A673 (cell line): Measurements from ENCODE around the gene ERH. TPM values are rescaled to one million over a fixed set of nuclear protein-coding genes. Genes with fewer than 3 reads are reported as not detected.

ENCODE experiments used
- BruUV-seq: library from RNA; stranded (reverse); fragments of 400-500 nt; replicated peaks from 2 replicates; lab custom pipeline; 2021; lab: Mats Ljungman, UMichigan
- CTCF ChIA-PET: fragments of 300-600 bp; sonication (Branson Sonifier 250); formaldehyde crosslinking; loops from one replicate; lab custom pipeline; 2022; ENCODE audit warnings: antibody characterized with exemption; lab: Charles Lee
- POLR2A ChIA-PET: fragments of 300-600 bp; sonication (Branson Sonifier 250); formaldehyde crosslinking; loops from one replicate; lab custom pipeline; 2022; ENCODE audit warnings: antibody characterized with exemption; ENCODE audit not compliant: low non-redundant PET; lab: Charles Lee
- DNase-seq: peaks from one replicate; pipeline ENCODE4 v3.0.0-alpha.2; 2015; ENCODE audit warnings: low spot score
- H3K27ac ChIP-seq: fragments of 200-600 bp; sonication (generic); 2 replicates; pipeline ENCODE4 v1.5.1; 2016; ENCODE audit warnings: mixed run types, low read depth, mild to moderate bottlenecking, mixed read lengths, antibody characterized with exemption, low read length; ENCODE audit not compliant: poor library complexity, severe bottlenecking
- H3K27me3 ChIP-seq: fragments of 200-600 bp; sonication (generic); replicated peaks from 2 replicates; pipeline ENCODE4 v1.6.1; 2017; ENCODE audit warnings: mixed run types, low read depth, mild to moderate bottlenecking, mixed read lengths, antibody characterized with exemption, low read length; ENCODE audit not compliant: insufficient read depth, poor library complexity
- H3K36me3 ChIP-seq: fragments of 200-600 bp; sonication (generic); 2 replicates; pipeline ENCODE4 v1.6.1; 2016; ENCODE audit warnings: mixed run types, mild to moderate bottlenecking, mixed read lengths, antibody characterized with exemption, low read length; ENCODE audit not compliant: insufficient read depth, poor library complexity, severe bottlenecking
- H3K4me1 ChIP-seq: fragments of 200-600 bp; sonication (generic); 2 replicates; pipeline ENCODE4 v1.6.1; 2017; ENCODE audit warnings: mixed run types, mild to moderate bottlenecking, mixed read lengths, antibody characterized with exemption, low read length; ENCODE audit not compliant: insufficient read depth, poor library complexity, severe bottlenecking
- H3K4me3 ChIP-seq: fragments of 200-600 bp; sonication (generic); 2 replicates; pipeline ENCODE4 v1.5.1; 2016; ENCODE audit warnings: low read depth, mixed run types, mild to moderate bottlenecking, mixed read lengths, low read length; ENCODE audit not compliant: poor library complexity, severe bottlenecking
- H3K9me3 ChIP-seq: fragments of 200-600 bp; sonication (generic); 2 replicates; pipeline ENCODE4 v1.6.1; 2016; ENCODE audit warnings: mixed run types, low read depth, mild to moderate bottlenecking, mixed read lengths, antibody characterized with exemption, low read length; ENCODE audit not compliant: poor library complexity, severe bottlenecking
- EZH2 ChIP-seq: fragments of 200-600 bp; sonication (generic); IDR thresholded peaks from 2 replicates; pipeline ENCODE4 v1.6.1; 2017; ENCODE audit warnings: borderline replicate concordance, low read depth, mild to moderate bottlenecking, mixed read lengths, antibody characterized with exemption, low read length; ENCODE audit not compliant: poor library complexity, severe bottlenecking
- intact Hi-C: fragments of 100-400 bp; cut with micrococcal nuclease; formaldehyde crosslinking; loops from one replicate; pipeline ENCODE4 v1.10.0; 2022; ENCODE audit not compliant: unreplicated experiment
- total RNA-seq: library from RNA; stranded (reverse); gene quantifications from 2 replicates; pipeline ENCODE4 v1.2.3, GENCODE V29; 2021
- TF ChIP-seq, protein P1 (sequence below): fragments of 300-800, 200-600 bp; sonication (generic); conservative IDR thresholded peaks from 2 replicates; pipeline ENCODE4 v1.5.1; 2017; ENCODE audit warnings: low read depth, mild to moderate bottlenecking, antibody characterized with exemption, low read length, moderate library complexity, mixed read lengths

The ERH gene
- total RNA-seq, 1 experiment from 2014 or later = 472 TPM

DNA sequence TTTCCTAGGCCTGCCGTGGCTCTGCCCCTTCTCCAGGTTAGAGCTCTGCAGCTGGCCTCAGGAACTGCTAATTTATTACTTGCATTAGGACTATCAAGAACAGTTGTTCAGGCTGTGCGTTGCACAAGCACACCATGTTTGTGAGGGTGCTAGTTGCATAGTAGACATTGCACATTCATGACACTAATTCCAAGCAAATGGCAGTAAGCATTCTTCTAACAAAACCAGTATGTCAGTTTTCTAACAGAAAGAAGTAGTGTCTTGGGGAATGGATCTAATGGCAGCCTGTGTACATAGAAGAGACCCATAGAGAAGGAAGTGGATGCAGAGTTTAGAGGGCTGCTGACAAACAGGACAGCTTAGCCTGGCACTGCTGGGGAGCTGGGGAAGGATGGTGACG lies 53.9 kb downstream of the ERH start:
- H3K4me3 ChIP-seq = no peak overlapping the region
- BruUV-seq = no TSS peak
- no peak for DNase-seq
- no peaks in the 10 kb centered on the region for H3K9me3 ChIP-seq
- no peaks in the 10 kb centered on the region for H3K27me3 ChIP-seq
- TF ChIP-seq, protein P1, sequence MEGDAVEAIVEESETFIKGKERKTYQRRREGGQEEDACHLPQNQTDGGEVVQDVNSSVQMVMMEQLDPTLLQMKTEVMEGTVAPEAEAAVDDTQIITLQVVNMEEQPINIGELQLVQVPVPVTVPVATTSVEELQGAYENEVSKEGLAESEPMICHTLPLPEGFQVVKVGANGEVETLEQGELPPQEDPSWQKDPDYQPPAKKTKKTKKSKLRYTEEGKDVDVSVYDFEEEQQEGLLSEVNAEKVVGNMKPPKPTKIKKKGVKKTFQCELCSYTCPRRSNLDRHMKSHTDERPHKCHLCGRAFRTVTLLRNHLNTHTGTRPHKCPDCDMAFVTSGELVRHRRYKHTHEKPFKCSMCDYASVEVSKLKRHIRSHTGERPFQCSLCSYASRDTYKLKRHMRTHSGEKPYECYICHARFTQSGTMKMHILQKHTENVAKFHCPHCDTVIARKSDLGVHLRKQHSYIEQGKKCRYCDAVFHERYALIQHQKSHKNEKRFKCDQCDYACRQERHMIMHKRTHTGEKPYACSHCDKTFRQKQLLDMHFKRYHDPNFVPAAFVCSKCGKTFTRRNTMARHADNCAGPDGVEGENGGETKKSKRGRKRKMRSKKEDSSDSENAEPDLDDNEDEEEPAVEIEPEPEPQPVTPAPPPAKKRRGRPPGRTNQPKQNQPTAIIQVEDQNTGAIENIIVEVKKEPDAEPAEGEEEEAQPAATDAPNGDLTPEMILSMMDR = no peak
- no peak for TF ChIP-seq EZH2
- no peaks in the 10 kb centered on the region for H3K4me1 ChIP-seq
- intact Hi-C loops = no loop called here
- H3K36me3 ChIP-seq = no peaks in the 10 kb centered on the region
- ChIA-PET POLR2A (interaction anchor here (0.6 kb wide), 1 partner anchor 149 kb away, joined by 12 read pairs; no protein-coding TSS in a partner anchor), CTCF (no interaction called here)
- no peak overlapping the region for H3K27ac ChIP-seq

DNA sequence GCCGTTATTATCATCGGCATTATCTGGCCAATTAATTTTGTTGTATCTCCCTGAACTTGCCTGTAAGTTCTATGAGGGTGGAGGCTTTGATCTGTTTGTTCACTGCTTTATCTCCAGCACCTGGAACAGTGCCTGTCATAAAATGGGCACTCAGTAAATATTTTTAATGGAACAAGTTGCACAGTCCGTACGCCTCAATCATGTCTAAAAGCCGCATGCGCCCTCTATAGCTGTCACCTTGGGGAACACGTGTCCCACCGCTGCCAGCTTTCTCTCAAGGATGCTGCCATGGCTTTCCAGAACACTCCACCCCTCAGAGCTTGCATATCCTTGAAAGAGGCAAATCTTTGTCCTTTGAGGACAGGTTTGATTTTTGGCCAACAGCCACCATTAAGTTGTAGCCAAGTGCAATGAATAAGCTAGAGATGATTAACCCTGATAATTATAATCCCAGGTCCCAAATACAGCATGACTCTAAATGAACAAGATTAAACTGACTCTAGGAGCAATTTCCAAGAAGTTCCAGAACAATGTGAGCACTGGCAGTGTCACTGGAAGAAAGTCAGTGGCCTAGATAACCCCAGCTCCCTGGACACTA lies 55.1 kb downstream of the ERH start:
- Histone ChIP-seq H3K27ac (no peak overlapping the region), H3K36me3 (no peaks in the 10 kb centered on the region), H3K4me1 (no peaks in the 10 kb centered on the region), H3K27me3 (no peaks in the 10 kb centered on the region), H3K4me3 (no peak overlapping the region), H3K9me3 (no peaks in the 10 kb centered on the region)
- no peak for DNase-seq
- intact Hi-C loops = no loop called here
- TF ChIP-seq EZH2 = no peak
- TF ChIP-seq, protein P1 = no peak
- no TSS peak for BruUV-seq
- ChIA-PET CTCF (no interaction called here), POLR2A (no interaction called here)

DNA sequence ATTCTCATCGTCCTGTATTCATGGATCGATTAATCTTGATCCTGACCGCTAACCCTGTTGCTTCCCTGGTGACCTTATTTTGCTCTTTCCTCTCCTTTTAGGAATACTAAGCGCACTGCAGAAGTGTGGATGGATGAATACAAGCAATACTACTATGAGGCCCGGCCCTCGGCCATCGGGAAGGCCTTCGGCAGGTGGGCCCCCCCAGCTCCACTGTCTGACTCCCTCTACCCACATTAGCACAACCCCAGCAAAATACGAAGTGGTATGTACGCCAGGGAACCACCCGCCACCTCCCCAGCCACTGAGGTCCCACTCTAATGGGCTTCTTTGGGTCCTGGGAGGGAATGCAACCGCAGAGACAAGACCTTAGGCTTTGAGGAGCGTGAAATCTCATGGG lies 58.7 kb downstream of the ERH start:
- Histone ChIP-seq H3K4me3 (no peak overlapping the region), H3K36me3 (no peaks in the 10 kb centered on the region), H3K27me3 (no peaks in the 10 kb centered on the region), H3K4me1 (no peaks in the 10 kb centered on the region), H3K9me3 (no peaks in the 10 kb centered on the region), H3K27ac (no peak overlapping the region)
- intact Hi-C loops = no loop called here
- CTCF ChIA-PET = no interaction called here
- BruUV-seq = no TSS peak
- POLR2A ChIA-PET = no interaction called here
- no peak for DNase-seq
- no peak for TF ChIP-seq EZH2

DNA sequence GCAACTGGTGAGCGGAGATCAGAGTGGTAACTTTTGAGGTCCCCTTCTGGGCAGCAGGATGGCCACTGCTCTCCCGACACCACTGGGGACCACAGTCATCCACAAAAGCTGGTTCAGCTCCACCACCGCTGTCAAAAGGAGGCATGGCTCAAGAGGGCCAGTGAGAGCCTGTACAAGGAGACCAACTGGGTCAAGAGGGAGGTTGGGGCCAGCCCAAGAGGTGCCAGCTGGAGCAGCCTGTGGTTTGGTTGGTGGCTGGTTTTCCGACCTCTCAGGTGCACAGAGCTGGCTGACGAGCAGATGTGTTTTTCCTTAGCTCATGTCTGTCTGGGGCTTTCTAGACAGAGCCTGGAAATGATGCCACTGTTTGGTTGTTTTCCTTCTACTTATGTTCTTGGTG lies 60.1 kb downstream of the ERH start:
- DNase-seq = no peak
- no peaks in the 10 kb centered on the region for H3K9me3 ChIP-seq
- no peak for TF ChIP-seq EZH2
- TF ChIP-seq, protein P1 = no peak
- H3K27ac ChIP-seq = no peak overlapping the region
- ChIA-PET POLR2A (no interaction called here), CTCF (no interaction called here)
- intact Hi-C loops = no loop called here
- no TSS peak for BruUV-seq
- H3K4me1 ChIP-seq = no peaks in the 10 kb centered on the region
- H3K4me3 ChIP-seq = no peak overlapping the region
- no peaks in the 10 kb centered on the region for H3K27me3 ChIP-seq
- H3K36me3 ChIP-seq = no peaks in the 10 kb centered on the region
